Large intestine (tissue), 3 donors: ENCODE measurements around the gene TAB2. TPM values are rescaled to one million over a fixed set of nuclear protein-coding genes. Genes with fewer than 3 reads are reported as not detected.

Experiments used
- DNase-seq, 2 donors: peaks; one replicate each; pipeline versions ENCODE4 v3.0.0 to v3.0.0-alpha.2; 2013
- H3K27ac ChIP-seq: one replicate; pipeline ENCODE4 v1.5.1; 2013; ENCODE audit warnings: low read length
- H3K27me3 ChIP-seq: 2 replicates; pipeline ENCODE4 v1.6.1; 2013; ENCODE audit warnings: low read length; ENCODE audit not compliant: control insufficient read depth, insufficient read depth
- H3K36me3 ChIP-seq: 2 replicates; pipeline ENCODE4 v1.6.1; 2013; ENCODE audit warnings: low read length; ENCODE audit not compliant: control insufficient read depth, insufficient read depth
- H3K4me1 ChIP-seq: one replicate; pipeline ENCODE4 v1.6.1; 2013; ENCODE audit warnings: low read length; ENCODE audit not compliant: control insufficient read depth, insufficient read depth
- H3K4me3 ChIP-seq: one replicate; pipeline ENCODE4 v1.5.1; 2013; ENCODE audit warnings: low read length
- H3K9me3 ChIP-seq: one replicate; pipeline ENCODE4 v1.6.1; 2013; ENCODE audit warnings: mild to moderate bottlenecking, low read depth, low read length, moderate library complexity; ENCODE audit not compliant: control insufficient read depth
- WGBS: methylation state at CpG from one replicate; pipeline ENCODE4 v1.1.5; 2013; ENCODE audit warnings: low lambda C conversion rate; ENCODE audit not compliant: insufficient coverage; 5-methylcytosine and 5-hydroxymethylcytosine counted together
- polyA plus RNA-seq: library from polyadenylated mRNA; unstranded; fragments of 120-200 nt; gene quantifications from one replicate; pipeline ENCODE4 v1.2.1, GENCODE V29; 2013

The TAB2 gene
- polyA plus RNA-seq, 1 donor = 43.7 TPM

DNA sequence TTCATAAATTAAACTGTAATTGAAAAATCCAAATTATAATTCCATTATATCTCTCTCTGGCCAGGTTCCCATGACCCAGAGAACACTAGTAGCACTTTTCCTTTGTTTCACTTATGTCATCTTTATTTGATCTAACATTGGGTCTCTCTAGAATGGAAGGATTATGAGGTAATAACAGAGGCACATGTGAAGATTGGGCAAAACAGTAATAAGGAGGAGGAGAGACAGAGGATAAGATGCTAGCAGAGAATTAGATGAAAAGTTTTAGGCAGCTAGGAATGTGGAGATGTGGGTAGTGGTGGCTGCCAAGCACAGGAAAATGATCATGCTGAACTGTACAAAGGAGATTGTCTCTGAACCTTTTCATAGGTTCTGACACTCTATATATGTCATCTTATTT is 3.3 kb downstream of the TAB2 start:
- H3K4me3 ChIP-seq = no peak overlapping the region
- peaks cover 2% of the 10 kb centered on the region for H3K4me1 ChIP-seq
- no peaks in the 10 kb centered on the region for H3K27me3 ChIP-seq
- DNase-seq = no peak
- H3K36me3 ChIP-seq = no peaks in the 10 kb centered on the region
- H3K9me3 ChIP-seq = no peaks in the 10 kb centered on the region
- H3K27ac ChIP-seq = no peak overlapping the region

DNA sequence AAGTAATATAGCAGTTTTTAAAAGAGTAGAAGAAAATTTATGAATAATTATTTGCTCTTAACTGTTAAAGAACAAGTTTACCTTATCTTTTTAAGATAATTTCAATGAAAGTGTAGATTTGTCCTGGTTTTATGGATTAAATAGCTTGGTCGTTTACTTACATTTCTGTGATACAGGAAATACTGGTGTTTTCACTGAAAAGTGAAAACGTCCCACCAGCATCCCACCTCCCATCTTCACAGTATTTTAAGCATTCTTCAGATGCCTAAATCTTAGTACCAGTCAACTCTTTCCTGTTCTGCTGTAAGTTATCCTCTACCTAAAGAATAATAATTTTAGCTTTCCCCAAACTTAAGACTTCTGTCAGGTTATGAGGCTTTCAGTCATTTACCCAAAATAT is 5.8 kb downstream of the TAB2 start:
- no peak for DNase-seq
- WGBS = no CpG with 5 or more reads among the region's 2 CpGs
- Histone ChIP-seq H3K4me1 (peaks cover 6% of the 10 kb centered on the region), H3K4me3 (no peak overlapping the region), H3K9me3 (no peaks in the 10 kb centered on the region), H3K27me3 (no peaks in the 10 kb centered on the region), H3K27ac (no peak overlapping the region), H3K36me3 (no peaks in the 10 kb centered on the region)

DNA sequence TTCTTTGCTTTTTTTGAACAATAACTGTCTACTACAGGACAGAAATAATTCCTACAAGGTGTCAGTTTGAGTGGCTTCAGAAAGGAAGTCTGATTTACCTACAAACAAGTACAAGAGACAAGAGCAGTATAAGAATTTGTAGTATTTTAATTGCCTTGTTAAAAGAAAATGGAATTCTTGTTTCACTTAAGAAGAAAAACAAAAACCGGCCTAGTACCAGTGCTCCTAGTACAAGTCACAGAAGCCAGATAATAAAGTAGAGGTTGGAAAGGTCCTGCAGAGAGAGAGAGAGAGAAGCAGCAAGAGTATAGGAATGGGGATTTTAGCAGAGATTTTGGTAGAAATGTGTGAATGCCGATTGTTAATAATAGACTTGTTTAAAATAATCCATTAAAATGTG is 6.4 kb downstream of the TAB2 start:
- H3K27ac ChIP-seq = no peak overlapping the region
- 40% methylated on average over 1 of the region's 2 CpGs for WGBS
- no peak overlapping the region for H3K4me3 ChIP-seq
- H3K9me3 ChIP-seq = no peaks in the 10 kb centered on the region
- peaks cover 6% of the 10 kb centered on the region for H3K4me1 ChIP-seq
- DNase-seq = no peak
- H3K27me3 ChIP-seq = no peaks in the 10 kb centered on the region
- H3K36me3 ChIP-seq = no peaks in the 10 kb centered on the region

DNA sequence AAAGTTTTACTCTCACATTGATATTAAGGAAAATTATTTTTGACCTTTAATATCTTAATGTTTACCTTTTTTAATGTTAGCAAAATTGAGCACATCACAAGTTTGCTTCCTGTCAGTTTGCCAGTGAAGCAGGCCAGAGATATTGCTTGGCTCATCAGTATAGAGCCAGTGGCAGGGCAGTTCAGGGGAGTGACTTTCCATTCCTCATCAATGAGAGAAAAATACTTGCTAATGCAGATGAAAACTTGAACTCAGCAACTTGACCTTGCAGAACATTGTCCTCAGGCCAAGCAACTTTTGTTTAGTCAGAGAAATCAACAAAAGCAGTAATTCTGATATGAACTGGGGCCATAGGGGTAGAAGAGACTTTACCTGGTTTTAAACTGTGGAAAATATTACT is 6.9 kb downstream of the TAB2 start:
- H3K27me3 ChIP-seq = no peaks in the 10 kb centered on the region
- DNase-seq = no peak
- H3K9me3 ChIP-seq = no peaks in the 10 kb centered on the region
- peaks cover 6% of the 10 kb centered on the region for H3K4me1 ChIP-seq
- no peak overlapping the region for H3K27ac ChIP-seq
- no peaks in the 10 kb centered on the region for H3K36me3 ChIP-seq
- no peak overlapping the region for H3K4me3 ChIP-seq

DNA sequence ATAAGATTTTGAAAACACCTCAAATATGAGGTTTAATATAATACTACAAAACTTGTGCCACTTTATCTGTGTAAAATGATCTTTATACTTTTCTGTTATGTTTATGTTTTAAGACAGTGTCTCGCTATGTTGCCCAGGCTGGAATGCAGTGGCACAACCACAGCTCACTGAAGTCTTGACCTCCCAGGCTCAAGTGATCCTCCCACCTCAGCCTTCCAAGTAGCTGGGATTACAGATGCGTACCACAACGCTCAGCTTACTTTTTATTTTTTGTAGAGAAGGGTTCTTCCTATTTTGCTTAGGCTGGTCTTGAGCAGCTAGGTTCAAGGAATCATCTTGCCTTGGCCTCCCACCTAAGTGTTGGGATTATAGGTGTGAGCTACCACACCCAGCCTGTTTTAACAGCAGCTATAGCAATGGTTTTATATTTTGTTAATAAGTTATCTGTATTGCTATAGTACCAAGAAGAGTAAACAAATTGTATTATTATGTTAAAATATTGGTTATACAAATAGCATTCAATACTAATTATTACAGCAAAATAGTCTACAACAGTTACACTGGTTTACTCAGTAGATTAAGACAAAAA is 8.2 kb downstream of the TAB2 start:
- Histone ChIP-seq H3K36me3 (no peaks in the 10 kb centered on the region), H3K4me1 (peaks cover 6% of the 10 kb centered on the region), H3K27ac (no peak overlapping the region), H3K9me3 (no peaks in the 10 kb centered on the region), H3K4me3 (no peak overlapping the region), H3K27me3 (no peaks in the 10 kb centered on the region)
- WGBS = 100% methylated on average over 1 of the region's 3 CpGs
- DNase-seq = no peak

DNA sequence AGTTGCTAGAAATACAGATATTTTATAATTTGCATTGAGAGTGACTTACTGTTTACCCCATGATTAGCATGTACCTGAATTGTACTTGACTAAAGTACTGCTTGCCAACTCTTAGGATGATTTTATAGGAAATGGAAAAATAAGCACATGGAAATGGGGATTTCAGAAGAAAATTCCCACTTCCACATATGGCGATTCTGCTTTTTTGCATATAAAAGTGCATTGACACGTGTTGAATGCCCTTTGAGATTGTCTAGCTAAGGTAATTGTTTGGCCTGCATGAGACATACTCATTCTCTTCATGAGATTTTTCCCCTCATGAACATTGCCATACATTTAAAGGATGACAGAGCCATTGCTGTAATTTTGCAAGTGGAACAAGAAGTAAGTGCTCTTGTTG is 10.1 kb downstream of the TAB2 start:
- H3K9me3 ChIP-seq = no peaks in the 10 kb centered on the region
- no CpG with 5 or more reads among the region's 2 CpGs for whole genome bisulfite sequencing
- no peak overlapping the region for H3K27ac ChIP-seq
- H3K36me3 ChIP-seq = no peaks in the 10 kb centered on the region
- H3K4me3 ChIP-seq = no peak overlapping the region
- peaks cover 6% of the 10 kb centered on the region for H3K4me1 ChIP-seq
- H3K27me3 ChIP-seq = no peaks in the 10 kb centered on the region
- DNase-seq = no peak

DNA sequence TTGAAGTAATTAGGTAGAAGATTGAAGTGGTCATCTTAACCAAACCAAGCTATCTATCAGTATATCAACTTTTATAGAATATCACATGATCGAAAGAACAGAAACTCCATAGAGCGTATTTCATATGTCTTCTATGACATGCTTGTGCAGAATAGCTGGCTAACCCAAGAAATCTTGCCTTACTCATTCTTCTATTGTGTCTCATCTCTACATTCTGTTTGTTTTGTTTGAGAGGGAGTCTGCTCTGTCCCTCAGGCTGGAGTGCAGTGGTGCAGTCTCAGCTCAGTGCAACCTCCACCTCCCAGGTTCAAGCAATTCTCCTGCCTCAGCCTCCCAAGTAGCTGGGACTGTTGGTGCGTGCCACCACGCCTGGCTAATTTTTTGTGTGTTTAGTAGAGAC is 10.6 kb downstream of the TAB2 start:
- no peaks in the 10 kb centered on the region for H3K36me3 ChIP-seq
- H3K9me3 ChIP-seq = no peaks in the 10 kb centered on the region
- H3K27ac ChIP-seq = no peak overlapping the region
- H3K4me1 ChIP-seq = peaks cover 6% of the 10 kb centered on the region
- no peaks in the 10 kb centered on the region for H3K27me3 ChIP-seq
- no CpG with 5 or more reads among the region's 4 CpGs for WGBS
- DNase-seq = no peak
- no peak overlapping the region for H3K4me3 ChIP-seq

DNA sequence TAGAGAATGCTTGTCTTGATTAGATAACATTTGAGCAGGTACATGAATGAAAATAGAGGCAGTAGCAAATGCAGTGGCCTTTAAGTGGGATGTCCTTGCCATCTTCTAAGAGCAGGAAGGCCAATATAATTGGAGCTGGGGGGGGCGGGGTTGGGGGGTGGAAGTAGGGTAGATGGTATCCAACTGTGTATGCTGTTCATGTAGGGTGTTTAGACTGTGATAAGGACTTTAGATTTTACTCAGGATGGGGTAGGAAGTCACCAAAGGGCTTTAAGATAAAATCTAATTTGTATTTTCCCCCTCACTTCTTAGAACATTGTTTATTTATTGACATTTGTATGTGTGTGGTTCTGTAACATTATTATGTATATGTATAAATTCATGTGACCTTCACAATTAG is 12.0 kb downstream of the TAB2 start:
- H3K27me3 ChIP-seq = no peaks in the 10 kb centered on the region
- no peak for DNase-seq
- H3K36me3 ChIP-seq = no peaks in the 10 kb centered on the region
- H3K4me3 ChIP-seq = no peak overlapping the region
- H3K4me1 ChIP-seq = peaks cover 6% of the 10 kb centered on the region
- no peaks in the 10 kb centered on the region for H3K9me3 ChIP-seq
- WGBS = no CpG with 5 or more reads among the region's 1 CpG
- H3K27ac ChIP-seq = no peak overlapping the region

DNA sequence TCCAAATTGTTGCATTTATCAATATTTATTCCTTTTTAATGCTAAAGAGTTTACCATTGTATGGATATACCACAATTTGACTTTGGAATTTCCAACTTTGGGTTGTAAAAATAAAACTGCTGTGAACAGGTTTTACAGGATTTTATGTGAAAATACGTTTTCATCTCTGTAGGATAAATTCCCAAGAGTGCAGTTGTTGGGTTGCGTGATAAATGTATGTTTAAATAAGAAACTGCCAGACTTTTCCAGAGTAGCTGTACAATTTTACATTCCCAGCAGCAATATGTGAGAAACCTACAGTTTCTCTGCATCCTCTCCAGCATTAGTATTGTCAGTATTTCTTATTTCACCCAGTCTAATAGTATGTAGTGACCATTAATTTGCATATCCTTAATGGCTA is 12.6 kb downstream of the TAB2 start:
- no peaks in the 10 kb centered on the region for H3K27me3 ChIP-seq
- no peak overlapping the region for H3K27ac ChIP-seq
- no peak for DNase-seq
- WGBS = no CpG with 5 or more reads among the region's 2 CpGs
- H3K36me3 ChIP-seq = no peaks in the 10 kb centered on the region
- no peak overlapping the region for H3K4me3 ChIP-seq
- peaks cover 6% of the 10 kb centered on the region for H3K4me1 ChIP-seq
- no peaks in the 10 kb centered on the region for H3K9me3 ChIP-seq

DNA sequence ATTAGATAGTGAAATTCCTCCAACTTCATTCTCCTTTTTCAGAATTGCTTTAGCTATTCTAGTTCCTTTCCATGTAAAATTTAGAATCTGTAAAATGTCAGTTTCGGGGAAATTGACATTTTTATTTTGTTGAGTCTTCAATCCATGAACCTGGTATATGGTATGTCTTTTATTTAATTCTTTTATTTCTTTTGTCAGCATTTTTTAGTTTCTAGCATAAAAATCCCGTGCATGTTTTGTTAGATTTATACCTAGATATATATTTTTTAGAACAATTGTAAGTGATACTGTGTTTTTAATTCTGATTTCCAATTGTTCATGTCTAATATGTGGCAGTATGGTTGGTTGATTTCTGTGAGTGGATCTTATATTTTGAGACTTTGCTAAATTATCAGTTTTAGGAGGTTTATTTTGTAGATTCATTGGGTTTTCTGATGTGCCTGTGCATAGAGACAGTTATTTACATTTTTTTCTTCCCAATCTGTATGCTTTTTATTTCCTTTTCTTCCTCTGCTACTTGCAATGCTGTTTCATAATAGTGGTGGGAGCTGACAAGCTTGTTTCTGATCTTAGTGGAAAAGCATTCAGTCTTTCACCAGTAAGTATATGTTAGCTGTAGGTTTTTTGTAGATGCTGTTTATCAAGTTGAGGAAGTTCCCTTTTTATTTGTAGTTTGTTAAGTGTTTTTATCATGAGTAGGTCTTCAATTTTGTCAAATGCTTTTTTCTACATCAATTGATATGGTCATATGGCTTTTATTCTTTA is 13.7 kb downstream of the TAB2 start:
- Histone ChIP-seq H3K27ac (no peak overlapping the region), H3K4me1 (peaks cover 3% of the 10 kb centered on the region), H3K9me3 (no peaks in the 10 kb centered on the region), H3K4me3 (no peak overlapping the region), H3K27me3 (no peaks in the 10 kb centered on the region), H3K36me3 (no peaks in the 10 kb centered on the region)
- DNase-seq = no peak
- WGBS = 68% methylated on average over 2 of the region's 2 CpGs

DNA sequence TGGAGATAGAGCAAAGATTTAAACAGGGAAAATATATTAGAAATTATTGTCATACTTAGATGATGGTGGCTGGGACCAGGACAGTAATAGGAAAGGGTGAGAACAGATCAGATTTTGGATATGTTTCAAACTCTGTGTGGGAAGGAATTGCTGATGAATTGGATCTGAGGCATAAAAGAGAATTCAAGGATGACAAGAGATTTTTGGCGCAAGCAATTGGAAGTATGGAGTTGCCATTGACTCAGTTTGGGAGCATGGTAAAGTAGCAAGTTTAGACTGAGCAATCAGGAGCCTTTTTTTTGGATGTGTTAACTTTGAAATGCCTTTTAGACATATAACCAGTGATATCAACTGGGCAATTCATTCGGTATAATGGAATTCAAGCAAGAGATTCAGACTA is 14.4 kb downstream of the TAB2 start:
- H3K4me3 ChIP-seq = no peak overlapping the region
- no peaks in the 10 kb centered on the region for H3K9me3 ChIP-seq
- H3K4me1 ChIP-seq = peaks cover 3% of the 10 kb centered on the region
- H3K36me3 ChIP-seq = no peaks in the 10 kb centered on the region
- no peaks in the 10 kb centered on the region for H3K27me3 ChIP-seq
- WGBS = 100% methylated on average over 1 of the region's 2 CpGs
- H3K27ac ChIP-seq = no peak overlapping the region
- DNase-seq = no peak
